Osteoblast (primary cell): ENCODE results near the gene SEPTIN6. TPM values are rescaled to one million over a fixed set of nuclear protein-coding genes. Genes with fewer than 3 reads are reported as not detected.

Experiments used
- DNase-seq: peaks from one replicate; pipeline ENCODE4 v3.0.0; 2011; ENCODE audit warnings: low spot score, mixed read lengths; ENCODE audit not compliant: insufficient read length; ENCODE audit errors: missing footprints
- H2AFZ ChIP-seq: 2 replicates; pipeline ENCODE4 v1.6.0; 2011; ENCODE audit warnings: mild to moderate bottlenecking, low read length
- H3K27ac ChIP-seq: 2 replicates; pipeline ENCODE4 v1.5.1; 2011; ENCODE audit warnings: mild to moderate bottlenecking, low read depth, low read length, moderate library complexity
- H3K27me3 ChIP-seq: 2 replicates; pipeline ENCODE4 v1.6.0; 2012; ENCODE audit warnings: mild to moderate bottlenecking, control low read depth, inconsistent platforms, low read length, moderate library complexity; ENCODE audit not compliant: insufficient read depth
- H3K36me3 ChIP-seq: 2 replicates; pipeline ENCODE4 v1.5.1; 2011; ENCODE audit warnings: mild to moderate bottlenecking, low read length, control low read depth, moderate library complexity; ENCODE audit not compliant: insufficient read depth
- H3K4me1 ChIP-seq: 2 replicates; pipeline ENCODE4 v1.5.1; 2011; ENCODE audit warnings: mild to moderate bottlenecking, low read length, control low read depth, moderate library complexity; ENCODE audit not compliant: insufficient read depth
- H3K4me2 ChIP-seq: 2 replicates; pipeline ENCODE4 v1.6.0; 2011; ENCODE audit warnings: mild to moderate bottlenecking, low read length; ENCODE audit not compliant: insufficient read depth
- H3K4me3 ChIP-seq: fragments of 200-600 bp; sonication (generic); 3 replicates; pipeline ENCODE4 v1.5.1; 2012; ENCODE audit warnings: mild to moderate bottlenecking, low read length, inconsistent platforms; ENCODE audit not compliant: insufficient read depth
- H3K79me2 ChIP-seq: 2 replicates; pipeline ENCODE4 v1.6.0; 2012; ENCODE audit warnings: mild to moderate bottlenecking, low read length, control low read depth, inconsistent platforms; ENCODE audit not compliant: insufficient read depth
- H3K9me3 ChIP-seq: 2 replicates; pipeline ENCODE4 v1.5.1; 2011; ENCODE audit warnings: low read depth, low read length, control low read depth
- H4K20me1 ChIP-seq: 2 replicates; pipeline ENCODE4 v1.6.0; 2012; ENCODE audit warnings: mild to moderate bottlenecking, low read length, control low read depth; ENCODE audit not compliant: insufficient read depth
- total RNA-seq: library from RNA; depleted of rRNA; stranded (reverse); fragments of >200 nt; gene quantifications from 2 replicates; pipeline ENCODE4 v1.2.3, GENCODE V29; 2012
- TF ChIP-seq, protein P1 (sequence below): IDR thresholded peaks from 2 replicates; pipeline ENCODE4 v1.5.1; 2011; ENCODE audit warnings: mild to moderate bottlenecking, low read depth, low read length, moderate library complexity; ENCODE audit errors: extremely low read depth

SEPTIN6 gene
- 9.0 and 9.1 TPM in 2 replicates for total RNA-seq

- Histone ChIP-seq H3K4me2 (peak within 1 kb of the TSS; percentile 76), H3K4me1 (no peaks in the 10 kb centered on the region), H3K36me3 (no peaks in the 10 kb centered on the region), H3K27me3 (no peaks in the 10 kb centered on the region), H4K20me1 (no peaks in the 10 kb centered on the region), H3K9me3 (no peaks in the 10 kb centered on the region), H2AFZ (peak within 1 kb of the TSS; percentile 68), H3K79me2 (no peaks in the 10 kb centered on the region), H3K4me3 (peak within 1 kb of the TSS; percentile 77), H3K27ac (no peak within 1 kb of the TSS)
- TF ChIP-seq, protein P1, sequence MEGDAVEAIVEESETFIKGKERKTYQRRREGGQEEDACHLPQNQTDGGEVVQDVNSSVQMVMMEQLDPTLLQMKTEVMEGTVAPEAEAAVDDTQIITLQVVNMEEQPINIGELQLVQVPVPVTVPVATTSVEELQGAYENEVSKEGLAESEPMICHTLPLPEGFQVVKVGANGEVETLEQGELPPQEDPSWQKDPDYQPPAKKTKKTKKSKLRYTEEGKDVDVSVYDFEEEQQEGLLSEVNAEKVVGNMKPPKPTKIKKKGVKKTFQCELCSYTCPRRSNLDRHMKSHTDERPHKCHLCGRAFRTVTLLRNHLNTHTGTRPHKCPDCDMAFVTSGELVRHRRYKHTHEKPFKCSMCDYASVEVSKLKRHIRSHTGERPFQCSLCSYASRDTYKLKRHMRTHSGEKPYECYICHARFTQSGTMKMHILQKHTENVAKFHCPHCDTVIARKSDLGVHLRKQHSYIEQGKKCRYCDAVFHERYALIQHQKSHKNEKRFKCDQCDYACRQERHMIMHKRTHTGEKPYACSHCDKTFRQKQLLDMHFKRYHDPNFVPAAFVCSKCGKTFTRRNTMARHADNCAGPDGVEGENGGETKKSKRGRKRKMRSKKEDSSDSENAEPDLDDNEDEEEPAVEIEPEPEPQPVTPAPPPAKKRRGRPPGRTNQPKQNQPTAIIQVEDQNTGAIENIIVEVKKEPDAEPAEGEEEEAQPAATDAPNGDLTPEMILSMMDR = no peak
- peak; percentile 79 for DNase-seq
Measured at GRCh38 chrX:119693040-119693995, at the start of gene SEPTIN6. TSS of gene SEPTIN6 (minus strand) at chrX:119693168. CDS start at chrX:119693105, 63 bp downstream.

GRCh38 chrX:119738742-119739141 lies 45.8 kb upstream of the SEPTIN6 start:
- no peaks in the 10 kb centered on the region for H3K9me3 ChIP-seq
- DNase-seq = peak; percentile 80
- H2AFZ ChIP-seq = no peak overlapping the region
- no peaks in the 10 kb centered on the region for H3K36me3 ChIP-seq
- H3K79me2 ChIP-seq = no peaks in the 10 kb centered on the region
- H3K27ac ChIP-seq = no peak overlapping the region
- H3K27me3 ChIP-seq = no peaks in the 10 kb centered on the region
- no peak overlapping the region for H3K4me2 ChIP-seq
- TF ChIP-seq, protein P1 = no peak
- peaks cover 4% of the 10 kb centered on the region for H3K4me1 ChIP-seq
- no peaks in the 10 kb centered on the region for H4K20me1 ChIP-seq
- H3K4me3 ChIP-seq = no peak overlapping the region

GRCh38 chrX:119736206-119736764 lies 43.3 kb upstream of the SEPTIN6 start:
- no peak for DNase-seq
- H2AFZ ChIP-seq = no peak overlapping the region
- no peaks in the 10 kb centered on the region for H3K27me3 ChIP-seq
- H3K27ac ChIP-seq = no peak overlapping the region
- H4K20me1 ChIP-seq = no peaks in the 10 kb centered on the region
- no peaks in the 10 kb centered on the region for H3K79me2 ChIP-seq
- H3K36me3 ChIP-seq = no peaks in the 10 kb centered on the region
- no peak overlapping the region for H3K4me2 ChIP-seq
- TF ChIP-seq, protein P1 = no peak
- peaks cover 4% of the 10 kb centered on the region for H3K4me1 ChIP-seq
- H3K9me3 ChIP-seq = no peaks in the 10 kb centered on the region
- no peak overlapping the region for H3K4me3 ChIP-seq

DNA sequence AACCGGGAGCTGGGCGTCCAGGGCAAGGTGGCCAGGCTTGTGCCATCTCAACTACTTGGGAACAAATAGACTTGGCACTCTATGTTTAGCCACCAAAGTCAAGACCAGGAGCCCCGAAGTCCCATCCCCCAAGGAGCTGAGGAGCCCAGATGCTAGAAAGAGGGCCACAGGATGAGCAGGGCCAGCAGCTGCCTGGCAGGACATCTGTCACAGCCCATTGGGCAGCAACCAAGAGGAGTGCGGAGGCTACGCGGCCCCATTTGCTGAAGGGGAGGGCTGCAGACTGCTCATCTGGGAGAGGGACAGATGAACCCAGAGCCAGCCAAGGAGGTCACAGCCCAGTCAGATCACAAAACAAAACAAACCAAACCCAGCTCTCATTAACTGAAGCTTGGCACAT lies 42.5 kb upstream of the SEPTIN6 start:
- H2AFZ ChIP-seq = no peak overlapping the region
- H3K4me1 ChIP-seq = peaks cover 4% of the 10 kb centered on the region
- peak; percentile 73 for DNase-seq
- H3K27me3 ChIP-seq = no peaks in the 10 kb centered on the region
- H3K79me2 ChIP-seq = no peaks in the 10 kb centered on the region
- no peaks in the 10 kb centered on the region for H3K36me3 ChIP-seq
- TF ChIP-seq, protein P1 = no peak
- H3K4me3 ChIP-seq = no peak overlapping the region
- no peak overlapping the region for H3K4me2 ChIP-seq
- H4K20me1 ChIP-seq = no peaks in the 10 kb centered on the region
- H3K27ac ChIP-seq = no peak overlapping the region
- no peaks in the 10 kb centered on the region for H3K9me3 ChIP-seq
